ENCODE results near the gene CCDC85B. TPM values are rescaled to one million over a fixed set of nuclear protein-coding genes. Genes with fewer than 3 reads are reported as not detected.

The CCDC85B gene
- total RNA-seq, 1 donor from 2014 or later = 3.9 TPM

DNA sequence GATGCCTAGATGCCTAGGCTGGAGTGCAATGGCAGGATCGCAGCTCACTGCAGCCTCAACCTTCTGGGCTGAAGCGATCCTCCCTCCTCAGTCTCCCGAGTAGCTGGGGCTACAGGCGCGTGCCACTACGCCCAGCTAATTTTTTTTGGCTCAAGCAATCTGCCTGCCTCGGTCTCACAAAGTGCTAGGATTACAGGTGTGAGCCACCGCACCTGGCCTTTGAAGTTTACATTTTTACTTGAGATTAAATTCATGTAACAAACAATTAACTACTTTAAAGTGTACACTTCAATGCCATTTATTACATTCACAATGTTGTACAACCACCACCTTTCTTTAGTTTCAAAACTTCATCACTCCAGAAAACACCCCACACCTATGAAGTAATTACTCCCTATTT is 13.2 kb downstream of the CCDC85B start:
- Mint-ChIP-seq H3K27me3 (ENCODE audit: insufficient read depth, low read depth) (peaks cover 29% of the 10 kb centered on the region), H3K4me1 (peaks cover 19% of the 10 kb centered on the region), H3K4me3 (no peak overlapping the region), H3K27ac (no peak overlapping the region), H3K9me3 (no peaks in the 10 kb centered on the region), H3K36me3 (no peaks in the 10 kb centered on the region)
- Histone ChIP-seq H3F3A (ENCODE audit: low read depth) (peaks cover 9% of the 10 kb centered on the region), H2AFZ (replicated peaks) (no peak overlapping the region), H3K27me3 (peaks cover 100% of the 10 kb centered on the region), H3K79me2 (ENCODE audit: low read depth) (no peaks in the 10 kb centered on the region), H4K20me1 (ENCODE audit: low read depth) (no peaks in the 10 kb centered on the region), H3K4me1 (peaks cover 5% of the 10 kb centered on the region), H3K4me3 (no peak overlapping the region), H3K36me3 (no peaks in the 10 kb centered on the region), H3K9ac (no peak overlapping the region), H3K27ac (no peak overlapping the region), H3K9me3 (ENCODE audit: low read depth) (no peaks in the 10 kb centered on the region), H3K4me2 (no peak overlapping the region)
- TF ChIP-seq, protein P1, sequence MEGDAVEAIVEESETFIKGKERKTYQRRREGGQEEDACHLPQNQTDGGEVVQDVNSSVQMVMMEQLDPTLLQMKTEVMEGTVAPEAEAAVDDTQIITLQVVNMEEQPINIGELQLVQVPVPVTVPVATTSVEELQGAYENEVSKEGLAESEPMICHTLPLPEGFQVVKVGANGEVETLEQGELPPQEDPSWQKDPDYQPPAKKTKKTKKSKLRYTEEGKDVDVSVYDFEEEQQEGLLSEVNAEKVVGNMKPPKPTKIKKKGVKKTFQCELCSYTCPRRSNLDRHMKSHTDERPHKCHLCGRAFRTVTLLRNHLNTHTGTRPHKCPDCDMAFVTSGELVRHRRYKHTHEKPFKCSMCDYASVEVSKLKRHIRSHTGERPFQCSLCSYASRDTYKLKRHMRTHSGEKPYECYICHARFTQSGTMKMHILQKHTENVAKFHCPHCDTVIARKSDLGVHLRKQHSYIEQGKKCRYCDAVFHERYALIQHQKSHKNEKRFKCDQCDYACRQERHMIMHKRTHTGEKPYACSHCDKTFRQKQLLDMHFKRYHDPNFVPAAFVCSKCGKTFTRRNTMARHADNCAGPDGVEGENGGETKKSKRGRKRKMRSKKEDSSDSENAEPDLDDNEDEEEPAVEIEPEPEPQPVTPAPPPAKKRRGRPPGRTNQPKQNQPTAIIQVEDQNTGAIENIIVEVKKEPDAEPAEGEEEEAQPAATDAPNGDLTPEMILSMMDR (IDR thresholded peaks at IDR 0.05) = no peak
- TF ChIP-seq EZH2 (IDR thresholded peaks at IDR 0.05) (no peak), EZH2phosphoT487 (IDR thresholded peaks at IDR 0.05) (no peak)
- no peak for DNase-seq (ENCODE audit: low spot score)

DNA sequence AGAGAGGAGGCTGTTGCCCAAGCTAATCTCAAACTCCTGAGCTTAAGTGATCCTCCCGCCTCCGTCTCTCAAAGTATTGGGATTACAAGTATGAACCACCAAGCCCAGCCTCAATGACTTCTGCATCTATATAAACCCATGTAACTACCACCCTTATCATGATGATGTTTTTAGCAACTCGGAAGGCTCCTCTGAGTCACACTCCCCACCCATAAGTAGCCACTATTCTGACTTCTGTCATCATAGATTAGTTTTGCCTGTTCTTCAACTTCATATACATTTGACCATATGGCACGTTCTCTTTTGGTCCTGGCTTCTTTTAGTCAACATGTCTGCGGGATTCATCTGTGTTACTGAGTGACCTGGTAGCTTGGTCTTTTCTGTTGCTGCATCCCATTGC is 16.1 kb downstream of the CCDC85B start:
- TF ChIP-seq, protein P1 (IDR thresholded peaks at IDR 0.05) = no peak
- TF ChIP-seq EZH2 (IDR thresholded peaks at IDR 0.05) = no peak
- no peak for TF ChIP-seq EZH2phosphoT487 (IDR thresholded peaks at IDR 0.05)
- H3K4me2 ChIP-seq = no peak overlapping the region
- Mint-ChIP-seq H3K36me3 (no peaks in the 10 kb centered on the region), H3K4me1 (peaks cover 25% of the 10 kb centered on the region), H3K27ac (no peak overlapping the region), H3K27me3 (ENCODE audit: insufficient read depth, low read depth) (peaks cover 15% of the 10 kb centered on the region), H3K4me3 (no peak overlapping the region), H3K9me3 (no peaks in the 10 kb centered on the region)
- no peaks in the 10 kb centered on the region for H3K4me1 ChIP-seq
- H4K20me1 ChIP-seq (ENCODE audit: low read depth) = no peaks in the 10 kb centered on the region
- no peaks in the 10 kb centered on the region for H3K36me3 ChIP-seq
- H3K79me2 ChIP-seq (ENCODE audit: low read depth) = no peaks in the 10 kb centered on the region
- H3K9ac ChIP-seq = no peak overlapping the region
- no peak overlapping the region for H3K4me3 ChIP-seq
- H3K9me3 ChIP-seq (ENCODE audit: low read depth) = no peaks in the 10 kb centered on the region
- peaks cover 80% of the 10 kb centered on the region for H3K27me3 ChIP-seq
- no peak overlapping the region for H2AFZ ChIP-seq (replicated peaks)
- no peak for DNase-seq (ENCODE audit: low spot score)
- no peak overlapping the region for H3K27ac ChIP-seq
- peaks cover 3% of the 10 kb centered on the region for H3F3A ChIP-seq (ENCODE audit: low read depth)

DNA sequence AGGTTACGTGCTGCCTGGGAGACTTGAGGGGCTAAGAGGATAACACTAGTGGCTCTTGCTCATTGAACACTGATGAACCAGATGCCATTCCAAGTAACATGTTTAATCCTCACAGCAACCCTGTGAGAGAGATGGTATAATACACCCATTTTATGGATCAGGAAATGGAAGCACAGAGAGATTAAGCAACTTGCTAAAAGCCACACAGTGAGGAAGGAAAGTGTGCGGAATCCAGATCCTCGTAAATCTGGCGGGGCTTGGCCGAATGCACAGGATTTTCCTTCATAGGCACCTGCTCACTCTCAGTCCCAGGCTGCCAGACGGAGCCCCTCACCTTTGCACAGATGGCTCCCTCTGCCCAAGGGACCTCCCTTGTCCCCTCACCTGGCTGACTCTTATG is 17.4 kb downstream of the CCDC85B start:
- DNase-seq (ENCODE audit: low spot score) = no peak
- Histone ChIP-seq H3K4me1 (no peaks in the 10 kb centered on the region), H3K79me2 (ENCODE audit: low read depth) (no peaks in the 10 kb centered on the region), H3K27me3 (peaks cover 67% of the 10 kb centered on the region), H2AFZ (replicated peaks) (no peak overlapping the region), H3K9ac (no peak overlapping the region), H3K9me3 (ENCODE audit: low read depth) (no peaks in the 10 kb centered on the region), H3K36me3 (no peaks in the 10 kb centered on the region), H3K4me2 (no peak overlapping the region), H3K27ac (no peak overlapping the region), H3K4me3 (no peak overlapping the region), H4K20me1 (ENCODE audit: low read depth) (no peaks in the 10 kb centered on the region), H3F3A (ENCODE audit: low read depth) (peaks cover 3% of the 10 kb centered on the region)
- Mint-ChIP-seq H3K36me3 (no peaks in the 10 kb centered on the region), H3K4me3 (peak overlapping the region; percentile 64), H3K9me3 (no peaks in the 10 kb centered on the region), H3K27me3 (ENCODE audit: insufficient read depth, low read depth) (peaks cover 8% of the 10 kb centered on the region), H3K4me1 (peaks cover 20% of the 10 kb centered on the region), H3K27ac (no peak overlapping the region)
- TF ChIP-seq, protein P1 (IDR thresholded peaks at IDR 0.05) = no peak
- no peak for TF ChIP-seq EZH2phosphoT487 (IDR thresholded peaks at IDR 0.05)
- no peak for TF ChIP-seq EZH2 (IDR thresholded peaks at IDR 0.05)

All from neural progenitor cell (in vitro differentiated cells).